Measurements from ENCODE around the gene GAB4. TPM values are rescaled to one million over a fixed set of nuclear protein-coding genes. Genes with fewer than 3 reads are reported as not detected.

Gene GAB4
- total and polyA plus RNA-seq, 10 of the 15 experiments (the other 5 are each of a cell fraction or from before 2014, with no cell fraction given), result not detected

DNA sequence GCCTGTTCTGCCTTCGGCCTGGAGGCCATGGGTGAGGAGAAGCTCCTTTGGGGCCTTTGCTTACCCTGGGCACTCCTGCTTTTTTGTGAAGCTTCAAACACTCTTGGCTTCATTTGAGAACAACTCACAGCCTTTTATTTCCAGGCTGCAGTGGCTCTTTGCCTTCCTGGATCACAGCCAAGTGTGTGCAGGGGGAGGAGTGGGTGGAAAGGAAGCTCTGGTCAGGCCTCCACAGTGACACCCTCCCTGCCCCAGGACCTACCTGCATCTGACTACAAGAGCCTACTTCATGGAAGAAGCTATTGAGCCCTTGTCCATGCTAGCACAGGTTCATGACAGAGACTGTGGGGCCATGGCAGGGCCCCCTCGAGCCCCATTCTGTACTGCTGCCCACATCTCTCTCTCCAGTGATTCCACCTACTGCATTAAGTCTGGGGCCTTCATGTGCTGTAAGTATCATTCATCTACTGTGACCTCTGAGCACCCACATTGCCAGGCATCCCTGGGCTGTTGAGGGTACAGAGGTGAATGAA, 52.3 kb downstream of the GAB4 start:
- Histone ChIP-seq H3K4me3 (no peak overlapping the region), H3K27me3 (replicated peaks in 1 of 2; ENCODE audit: control insufficient read depth in 2 of 2, insufficient read depth in 2 of 2, low read length in 1 of 2) (no peaks in the 10 kb centered on the region), H3K36me3 (ENCODE audit: control insufficient read depth in 2 of 2, insufficient read depth in 2 of 2, low read length in 1 of 2) (no peaks in the 10 kb centered on the region), H3K79me2 (ENCODE audit: control insufficient read depth, insufficient read depth, low read length) (no peaks in the 10 kb centered on the region), H4K20me1 (ENCODE audit: control insufficient read depth, insufficient read depth) (no peaks in the 10 kb centered on the region), H2AFZ (ENCODE audit: control insufficient read depth, low read depth, low read length) (no peak overlapping the region), H3K4me1 (ENCODE audit: control insufficient read depth, insufficient read depth, low read length) (no peaks in the 10 kb centered on the region), H3K9ac (ENCODE audit: control insufficient read depth, insufficient read depth, low read length) (no peak overlapping the region), H3K27ac (ENCODE audit: control insufficient read depth, insufficient read depth) (no peak overlapping the region), H3K9me3 (replicated peaks; ENCODE audit: control insufficient read depth, insufficient read depth, low read length) (no peaks in the 10 kb centered on the region), H3K4me2 (ENCODE audit: control insufficient read depth, insufficient read depth) (no peak overlapping the region)
- ChIA-PET RAD21 (ENCODE audit: unreplicated experiment) (no interaction called here), POLR2A (no interaction called here), CTCF (interaction anchor here (0.8 kb wide), 1 partner anchor 102 kb away, joined by 3 read pairs; no protein-coding TSS in a partner anchor), SMC1A (ENCODE audit: uncharacterized antibody, unreplicated experiment) (no interaction called here)
- no TSS peak for BruUV-seq (replicated peaks)
- ATAC-seq, result no peak
- WGBS (ENCODE audit: insufficient coverage, insufficient replicate concordance, low lambda C conversion rate, missing lambda C conversion rate), result 0% methylated on average over 2 of the region's 2 CpGs
- no peak for FAIRE-seq
- DNase-seq (ENCODE audit: low read depth, low spot score), result no peak
- in situ Hi-C loops (cut with MboI), result no loop called here
- intact Hi-C loops (cut with micrococcal nuclease; ENCODE audit: unreplicated experiment), result no loop called here
- TF ChIP-seq KDM1A (IDR thresholded peaks at IDR 0.05; ENCODE audit: borderline replicate concordance) (no peak), GABPA (IDR thresholded peaks at IDR 0.05; ENCODE audit: low read depth) (no peak), DPF2 (IDR thresholded peaks at IDR 0.05) (no peak), MYC (IDR thresholded peaks at IDR 0.05; ENCODE audit: insufficient read depth, insufficient read length, insufficient replicate concordance, low read length, severe bottlenecking) (no peak), NFIC (IDR thresholded peaks at IDR 0.05; ENCODE audit: low read depth, low read length) (no peak), POLR2AphosphoS5 (IDR thresholded peaks at IDR 0.05; ENCODE audit: low read length) (no peak), RCOR1 (conservative IDR thresholded peaks at IDR 0.05; ENCODE audit: low read depth, low read length) (no peak), TAF1 (IDR thresholded peaks at IDR 0.05; ENCODE audit: borderline replicate concordance, low read depth, low read length) (no peak), POLR2AphosphoS2 (IDR thresholded peaks at IDR 0.05; ENCODE audit: low read depth, low read length) (no peak), SMC3 (IDR thresholded peaks at IDR 0.05; ENCODE audit: borderline replicate concordance, low read length) (no peak), ESRRA (IDR thresholded peaks at IDR 0.05; ENCODE audit: low read length) (no peak), MYB (IDR thresholded peaks at IDR 0.05; ENCODE audit: borderline replicate concordance, low read depth, low read length) (no peak), TCF3 (IDR thresholded peaks at IDR 0.05; ENCODE audit: borderline replicate concordance, insufficient read depth, low read depth, low read length) (no peak), SPI1 (IDR thresholded peaks at IDR 0.05; ENCODE audit: borderline replicate concordance, insufficient read depth, low read depth, low read length) (no peak), EGR1 (IDR thresholded peaks at IDR 0.05; ENCODE audit: borderline replicate concordance in 1 of 2, low read depth in 2 of 2, low read length in 2 of 2) (no peak)
- TF ChIP-seq, protein P1, sequence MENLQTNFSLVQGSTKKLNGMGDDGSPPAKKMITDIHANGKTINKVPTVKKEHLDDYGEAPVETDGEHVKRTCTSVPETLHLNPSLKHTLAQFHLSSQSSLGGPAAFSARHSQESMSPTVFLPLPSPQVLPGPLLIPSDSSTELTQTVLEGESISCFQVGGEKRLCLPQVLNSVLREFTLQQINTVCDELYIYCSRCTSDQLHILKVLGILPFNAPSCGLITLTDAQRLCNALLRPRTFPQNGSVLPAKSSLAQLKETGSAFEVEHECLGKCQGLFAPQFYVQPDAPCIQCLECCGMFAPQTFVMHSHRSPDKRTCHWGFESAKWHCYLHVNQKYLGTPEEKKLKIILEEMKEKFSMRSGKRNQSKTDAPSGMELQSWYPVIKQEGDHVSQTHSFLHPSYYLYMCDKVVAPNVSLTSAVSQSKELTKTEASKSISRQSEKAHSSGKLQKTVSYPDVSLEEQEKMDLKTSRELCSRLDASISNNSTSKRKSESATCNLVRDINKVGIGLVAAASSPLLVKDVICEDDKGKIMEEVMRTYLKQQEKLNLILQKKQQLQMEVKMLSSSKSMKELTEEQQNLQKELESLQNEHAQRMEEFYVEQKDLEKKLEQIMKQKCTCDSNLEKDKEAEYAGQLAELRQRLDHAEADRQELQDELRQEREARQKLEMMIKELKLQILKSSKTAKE (IDR thresholded peaks at IDR 0.05; ENCODE audit: low read depth, poor library complexity, severe bottlenecking), result no peak
- TF ChIP-seq, protein P2, sequence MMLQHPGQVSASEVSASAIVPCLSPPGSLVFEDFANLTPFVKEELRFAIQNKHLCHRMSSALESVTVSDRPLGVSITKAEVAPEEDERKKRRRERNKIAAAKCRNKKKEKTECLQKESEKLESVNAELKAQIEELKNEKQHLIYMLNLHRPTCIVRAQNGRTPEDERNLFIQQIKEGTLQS (IDR thresholded peaks at IDR 0.05; ENCODE audit: borderline replicate concordance, extremely low read depth, low read depth, low read length), result no peak
- TF ChIP-seq, protein P3, sequence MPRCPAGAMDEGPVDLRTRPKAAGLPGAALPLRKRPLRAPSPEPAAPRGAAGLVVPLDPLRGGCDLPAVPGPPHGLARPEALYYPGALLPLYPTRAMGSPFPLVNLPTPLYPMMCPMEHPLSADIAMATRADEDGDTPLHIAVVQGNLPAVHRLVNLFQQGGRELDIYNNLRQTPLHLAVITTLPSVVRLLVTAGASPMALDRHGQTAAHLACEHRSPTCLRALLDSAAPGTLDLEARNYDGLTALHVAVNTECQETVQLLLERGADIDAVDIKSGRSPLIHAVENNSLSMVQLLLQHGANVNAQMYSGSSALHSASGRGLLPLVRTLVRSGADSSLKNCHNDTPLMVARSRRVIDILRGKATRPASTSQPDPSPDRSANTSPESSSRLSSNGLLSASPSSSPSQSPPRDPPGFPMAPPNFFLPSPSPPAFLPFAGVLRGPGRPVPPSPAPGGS (IDR thresholded peaks at IDR 0.05; ENCODE audit: borderline replicate concordance, insufficient read depth, low read depth, low read length, poor library complexity, severe bottlenecking), result no peak
